Measurements from ENCODE around the gene PNMA8C.
"Not testable (repeated sequence)": the region's sequence is repeated elsewhere in the genome, so short reads cannot be mapped to it uniquely, and the experiment has no call there.

The PNMA8C gene

DNA sequence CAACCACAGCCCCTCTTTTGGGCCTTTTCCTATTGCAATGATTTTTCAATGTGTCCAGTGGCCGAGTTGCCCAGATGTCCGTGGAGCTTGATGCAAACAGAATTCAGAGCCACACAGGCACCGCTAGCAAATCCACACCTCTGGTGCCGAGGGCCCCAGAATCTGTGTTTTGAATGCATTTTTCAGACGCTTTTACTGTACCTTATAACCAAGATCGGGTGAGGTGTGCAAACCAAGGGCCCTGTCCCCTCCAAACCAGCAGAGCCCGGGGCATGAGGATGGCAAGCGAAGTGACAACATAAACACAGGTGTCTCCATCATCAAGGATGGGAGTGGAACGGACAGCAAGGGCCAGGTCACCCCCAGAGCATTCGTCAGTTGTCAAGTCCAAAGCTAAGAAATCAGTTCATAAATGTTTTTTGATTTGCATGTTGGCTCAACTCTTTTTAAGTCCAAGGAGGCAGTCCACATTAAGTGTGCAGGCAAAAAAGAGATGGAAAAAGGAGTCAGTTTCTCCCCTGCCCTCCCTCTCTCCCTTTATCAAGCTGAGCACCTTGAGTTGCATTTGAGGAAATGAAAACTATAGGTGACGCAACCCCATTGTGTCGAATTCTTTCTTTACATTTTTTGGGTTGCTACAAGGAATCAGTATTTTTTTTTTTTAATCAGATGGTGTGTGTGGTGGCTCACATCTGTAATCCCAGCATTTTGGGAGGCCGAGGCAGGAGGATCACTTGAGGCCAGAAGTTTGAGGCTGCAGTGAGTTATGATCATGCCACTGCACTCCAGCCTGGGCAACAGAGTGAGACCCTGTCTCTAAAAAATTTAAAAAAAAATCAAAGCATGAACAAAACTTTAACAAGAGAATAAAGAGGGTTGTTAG lies 18.3 kb downstream of the PNMA8C start:
- no peak for FAIRE-seq

DNA sequence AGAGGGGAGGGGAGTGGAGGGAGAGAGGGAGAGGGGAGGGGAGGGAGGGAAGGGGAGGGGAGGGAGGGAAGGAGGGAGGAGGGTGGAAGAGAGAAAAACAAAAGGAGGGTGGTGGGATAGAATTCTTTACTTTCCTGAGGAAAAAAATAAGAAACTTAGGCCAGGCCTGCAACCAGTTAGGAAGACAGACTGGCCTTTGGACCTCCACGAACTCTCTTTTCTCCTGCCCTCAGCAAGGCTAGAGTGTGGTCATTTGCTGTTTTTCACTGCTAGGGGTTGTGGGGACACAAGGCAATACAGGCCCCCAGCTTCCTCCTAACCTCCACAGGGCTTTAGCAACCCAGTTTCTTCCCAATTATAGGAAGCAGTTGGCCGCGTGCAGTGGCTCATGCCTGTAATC lies 19.5 kb downstream of the PNMA8C start:
- no peak for FAIRE-seq

DNA sequence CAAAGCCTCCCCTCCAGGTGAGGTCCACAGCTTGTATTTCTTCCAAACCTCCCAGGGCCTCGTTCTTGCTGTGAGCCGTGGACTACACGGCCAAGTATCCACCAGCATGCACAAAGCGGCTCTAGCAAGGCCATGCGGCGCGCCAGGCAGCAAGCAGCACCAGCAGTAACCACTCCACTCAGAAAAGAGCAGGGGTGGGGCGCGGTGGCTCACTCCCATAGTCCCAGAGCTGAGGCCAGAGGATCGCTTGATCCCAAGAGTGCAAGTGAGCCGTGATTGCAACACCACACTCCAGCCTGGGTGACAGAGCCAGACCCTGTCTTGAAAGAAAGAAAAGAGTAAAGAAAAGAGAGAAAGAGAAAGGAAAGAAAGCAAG lies 20.1 kb downstream of the PNMA8C start:
- FAIRE-seq, result no peak

DNA sequence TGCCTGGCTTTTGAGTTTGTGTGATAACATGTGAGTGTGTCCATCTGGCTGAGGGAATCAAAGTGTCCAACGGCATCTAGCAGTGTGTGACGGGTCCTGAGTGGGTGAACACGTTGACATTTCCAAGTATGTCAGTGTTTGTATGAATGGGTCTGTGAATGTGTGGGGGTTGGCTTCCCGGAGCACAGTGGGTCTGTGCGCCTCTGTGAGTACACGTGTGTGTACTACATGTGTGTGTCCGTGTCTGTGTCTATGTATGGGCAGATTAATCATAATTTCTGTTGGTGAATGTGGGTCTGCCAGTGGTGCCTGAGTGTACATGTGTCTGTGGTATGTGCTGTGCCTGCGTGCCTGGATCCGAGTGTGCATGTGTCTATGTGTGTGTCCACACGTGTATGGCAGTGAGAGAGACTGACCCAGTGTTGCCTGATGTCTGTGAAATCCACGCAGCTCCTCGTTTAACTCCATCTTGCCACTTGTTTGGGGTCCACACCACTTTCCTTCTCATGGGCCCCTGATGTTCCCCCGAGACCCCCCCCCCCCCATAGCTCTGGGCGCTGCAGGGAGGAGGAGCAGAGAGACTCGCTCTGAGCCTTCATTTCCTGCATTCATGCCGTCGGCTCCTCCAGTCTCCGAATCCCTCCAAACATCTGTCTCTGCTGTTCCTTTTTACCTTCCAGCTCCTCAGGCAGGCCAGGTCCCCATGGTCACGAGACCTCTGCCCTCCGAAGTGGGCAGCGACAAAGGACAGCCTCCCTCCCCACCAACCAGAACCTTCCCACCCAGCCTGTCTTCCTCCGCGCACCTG lies 20.7 kb downstream of the PNMA8C start:
- FAIRE-seq, result no peak

DNA sequence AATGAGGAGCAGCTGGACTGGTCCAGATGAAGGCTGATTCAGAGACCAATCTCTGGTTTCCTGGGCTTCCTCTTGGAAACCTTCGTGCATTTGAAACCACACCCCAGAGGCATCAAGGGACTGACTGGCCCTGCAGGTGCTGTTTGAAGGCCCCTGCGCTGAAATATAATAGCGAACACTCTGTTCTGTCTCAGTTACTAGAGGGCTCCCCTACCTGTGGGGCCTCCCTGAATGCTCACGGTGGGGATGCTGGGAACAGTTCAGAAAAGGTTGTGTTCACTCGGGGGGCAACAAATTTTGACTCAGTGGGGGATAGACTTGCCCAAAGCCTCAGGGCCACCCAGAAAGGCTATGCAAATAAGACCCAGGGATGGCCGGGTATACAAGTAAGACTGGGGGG lies 21.8 kb downstream of the PNMA8C start:
- no peak for FAIRE-seq

DNA sequence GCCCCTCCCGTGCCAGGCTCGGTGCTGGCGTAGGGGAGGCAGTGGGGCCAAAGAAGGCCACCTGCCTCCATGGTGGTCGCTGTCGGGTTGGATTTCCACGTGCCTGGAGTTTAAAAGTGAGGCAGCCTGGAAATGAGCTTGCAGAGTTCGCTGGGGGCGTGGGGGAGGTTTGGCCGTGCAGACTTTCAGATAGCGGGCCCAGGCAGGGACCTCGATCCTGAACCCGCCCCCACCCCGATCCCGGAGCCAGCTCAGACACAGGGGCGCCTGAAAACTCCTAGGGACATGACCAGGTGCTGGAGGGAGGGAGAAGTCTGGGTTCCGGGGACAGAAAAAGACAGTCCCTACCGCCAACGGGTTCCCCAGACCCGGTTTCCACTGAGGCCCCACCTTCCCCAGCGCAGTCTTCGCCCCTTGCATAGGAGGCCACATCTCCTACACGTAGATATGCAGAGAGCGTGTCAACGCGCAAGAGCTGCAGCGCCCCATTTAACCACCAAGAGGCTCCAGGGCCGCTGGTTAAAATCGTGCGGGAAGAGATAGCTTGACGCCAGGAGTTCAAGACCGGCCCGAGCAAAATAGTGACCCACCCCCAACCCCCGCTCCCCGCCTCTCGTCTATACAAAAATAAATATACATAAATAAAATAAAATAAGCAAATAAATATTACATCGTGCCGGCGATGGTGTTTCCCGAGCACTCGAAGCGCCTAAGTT lies 23.8 kb downstream of the PNMA8C start:
- FAIRE-seq, result no peak

DNA sequence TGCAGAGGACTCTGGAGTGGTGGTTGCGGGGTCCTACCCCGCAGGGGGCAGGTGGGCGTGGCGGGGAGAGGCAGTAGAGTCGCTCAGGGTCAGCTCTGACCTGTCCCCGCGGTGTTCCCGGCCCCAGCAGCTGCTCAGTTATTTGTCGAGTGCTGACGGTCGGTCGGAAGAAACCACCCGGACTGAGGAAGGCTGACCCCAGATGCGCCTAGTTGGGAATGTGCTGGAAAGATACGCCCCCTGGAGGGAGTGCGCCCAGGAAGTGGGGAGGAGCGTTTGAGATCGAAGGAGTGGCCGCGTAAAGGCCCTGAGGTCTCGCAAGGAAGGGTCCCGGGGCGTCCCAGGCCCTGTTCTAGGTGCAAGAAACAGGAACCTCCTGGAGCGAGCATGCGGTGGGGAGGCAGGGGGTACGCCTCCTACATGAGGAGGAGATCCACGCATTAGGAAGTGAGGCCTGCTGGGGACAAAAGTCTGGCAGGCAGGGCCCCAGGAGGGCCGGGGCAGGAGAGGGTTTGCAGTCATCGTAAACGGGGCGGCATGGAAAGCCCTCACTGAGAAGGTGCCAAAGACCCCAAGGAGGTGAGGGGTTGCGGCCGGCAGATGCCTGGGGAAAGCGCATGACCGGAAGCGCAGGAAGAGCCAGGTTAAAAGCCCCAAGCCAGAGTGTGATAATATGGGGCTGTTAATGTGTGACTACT lies 24.5 kb downstream of the PNMA8C start:
- FAIRE-seq, result no peak

DNA sequence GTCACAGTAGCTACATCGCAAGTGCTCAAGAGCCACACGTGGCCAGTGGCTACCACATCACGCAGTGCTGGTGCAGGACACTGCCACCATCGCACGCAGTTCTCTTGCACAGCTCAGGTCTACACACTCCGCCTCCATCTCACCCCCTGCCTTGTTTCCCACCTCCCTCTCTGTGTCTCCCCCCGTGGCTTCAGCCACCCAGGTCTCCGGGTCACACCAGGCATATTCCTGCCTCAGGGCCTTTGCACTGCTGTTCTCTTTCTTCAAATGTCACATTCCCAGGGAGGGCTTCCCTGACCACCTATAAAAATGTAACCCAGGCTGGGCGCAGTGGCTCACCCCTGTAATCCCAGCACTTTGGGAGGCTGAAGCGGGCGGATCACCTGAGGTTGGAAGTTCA lies 26.0 kb downstream of the PNMA8C start:
- no peak for FAIRE-seq

DNA sequence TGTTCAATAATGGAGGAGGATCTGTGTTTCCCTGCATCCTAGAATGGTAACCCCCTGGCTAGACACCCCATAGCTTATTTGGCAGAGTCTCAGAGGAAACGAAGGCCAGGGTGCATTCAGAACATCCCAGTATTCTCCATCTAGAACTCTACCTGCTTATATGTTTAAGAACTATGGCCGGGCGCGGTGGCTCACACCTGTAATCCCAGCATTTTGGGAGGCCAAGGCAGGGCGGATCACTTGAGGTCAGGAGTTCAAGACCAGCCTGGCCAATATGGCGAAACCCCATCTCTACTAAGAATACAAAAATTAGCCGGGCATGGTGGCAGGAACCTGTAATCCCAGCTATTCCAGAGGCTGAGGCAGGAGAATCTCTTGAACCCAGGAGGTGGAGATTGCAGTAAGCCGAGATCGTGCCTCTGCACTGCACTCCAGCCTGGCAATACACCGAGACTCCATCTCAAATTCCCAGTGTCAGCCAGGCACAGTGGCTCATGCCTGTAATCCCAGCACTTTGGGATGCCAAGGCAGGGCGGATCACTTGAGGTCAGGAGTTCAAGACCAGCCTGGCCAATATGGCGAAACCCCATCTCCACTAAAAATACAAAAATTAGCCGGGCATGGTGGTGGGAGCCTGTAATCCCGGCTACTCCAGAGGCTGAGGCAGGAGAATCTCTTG lies 30.8 kb downstream of the PNMA8C start:
- not testable (repeated sequence) for FAIRE-seq

DNA sequence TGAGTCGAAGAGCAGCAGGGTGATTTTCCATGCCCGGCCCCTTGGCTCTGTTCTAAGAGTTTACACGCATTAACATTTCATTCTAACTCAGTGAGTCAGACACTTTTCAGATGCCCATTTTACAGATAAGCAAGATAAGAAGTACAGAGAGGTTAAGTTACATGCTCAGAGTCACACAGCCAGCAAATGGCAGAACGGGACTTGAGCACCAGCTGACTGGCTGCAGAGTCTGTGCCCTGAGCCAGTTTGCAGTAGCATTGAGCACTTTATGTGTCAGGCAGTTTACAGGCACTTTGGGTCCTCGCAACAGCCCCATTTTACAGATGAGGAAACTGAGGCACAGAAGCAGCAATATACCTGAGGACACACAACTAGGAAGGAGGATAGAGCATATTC lies 34.3 kb downstream of the PNMA8C start:
- no peak for FAIRE-seq

DNA sequence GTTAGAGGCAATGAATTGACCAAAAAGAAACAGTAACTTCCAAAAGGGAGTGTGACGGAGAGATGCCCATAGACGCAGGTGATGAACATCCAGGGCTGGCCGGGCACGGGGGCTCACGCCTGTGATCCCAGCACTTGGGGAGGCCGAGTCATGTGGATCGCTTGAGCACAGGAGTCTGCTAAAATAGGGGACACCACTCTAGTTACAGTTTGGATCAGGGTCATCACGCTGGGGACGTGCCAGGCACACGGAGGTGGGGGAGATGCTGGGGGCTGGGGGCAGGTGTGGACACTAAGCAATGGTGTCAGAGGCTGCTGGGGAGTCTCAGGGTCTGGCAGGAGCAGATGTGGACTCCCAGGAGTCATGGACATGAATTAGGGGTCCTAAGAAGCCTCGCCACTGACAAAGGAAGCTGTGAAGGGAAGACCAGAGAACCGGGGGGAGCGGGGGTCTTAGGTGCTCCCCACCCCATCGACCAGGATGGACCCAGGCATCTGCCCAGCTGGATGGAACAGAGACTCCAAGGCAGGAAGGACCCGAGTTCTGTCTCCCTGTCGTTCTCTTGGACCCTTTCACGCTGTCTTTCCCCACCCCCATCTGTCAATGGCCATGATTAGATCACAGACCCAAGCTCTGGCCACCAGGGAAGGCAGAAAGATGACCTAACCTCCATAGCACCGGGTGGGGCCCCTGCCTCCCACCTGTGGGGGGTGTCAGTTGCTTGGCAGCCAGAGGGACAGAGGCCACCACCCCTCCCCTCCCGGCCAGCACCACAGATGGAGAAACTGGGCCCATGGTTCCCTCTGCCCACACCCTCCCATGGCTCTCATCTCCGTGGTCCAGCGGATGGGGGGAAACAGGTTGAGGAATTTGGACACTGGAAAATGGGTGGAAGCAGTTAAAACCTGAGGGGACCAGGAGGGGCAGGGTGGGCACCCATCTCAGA lies 35.0 kb downstream of the PNMA8C start:
- FAIRE-seq, result no peak

DNA sequence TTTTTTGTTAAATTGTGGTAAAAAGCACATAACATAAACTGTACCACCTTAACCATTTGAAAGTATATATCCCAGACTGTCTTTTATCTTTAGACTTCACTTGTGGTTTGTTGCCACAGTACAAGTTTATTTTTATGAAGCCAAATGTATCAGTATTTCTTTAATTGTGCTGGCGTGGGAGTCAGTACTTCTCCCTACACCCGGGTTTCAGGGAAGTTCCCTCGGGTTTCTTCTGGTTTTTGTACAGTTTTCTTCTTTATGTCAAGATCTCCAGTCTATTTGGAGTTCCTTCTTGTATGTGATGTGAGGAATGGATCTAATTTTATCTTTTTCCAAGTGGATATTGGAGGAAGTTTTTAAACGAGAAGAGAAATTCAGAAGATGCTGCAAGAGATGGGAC lies 35.9 kb downstream of the PNMA8C start:
- FAIRE-seq, result no peak

DNA sequence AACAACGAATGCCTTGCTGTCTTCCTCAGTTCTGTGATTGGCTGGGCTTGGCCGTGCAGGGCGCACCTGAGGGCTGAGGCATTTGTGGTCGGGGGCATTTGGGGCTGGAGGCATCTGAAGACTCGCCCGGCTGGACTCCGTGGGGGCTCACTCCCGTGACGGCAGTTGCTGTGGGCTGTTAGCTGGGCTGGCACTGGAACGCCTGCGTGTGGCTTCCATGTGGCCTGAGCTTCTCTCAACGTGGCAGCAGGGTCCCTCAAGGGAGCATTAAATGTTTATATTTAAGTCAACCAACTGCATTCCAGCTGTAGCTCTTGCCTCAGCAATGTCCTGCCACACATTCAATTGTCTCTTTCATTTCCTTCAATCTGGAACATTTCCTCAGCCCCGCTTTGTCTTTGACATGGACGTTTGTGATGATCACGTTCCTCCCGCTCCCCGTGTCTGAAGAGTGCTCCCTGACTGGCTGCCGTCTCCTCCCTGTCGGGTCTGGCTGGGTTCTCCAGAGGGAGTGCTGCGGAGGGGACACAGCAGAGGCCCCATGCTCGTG lies 36.4 kb downstream of the PNMA8C start:
- no peak for FAIRE-seq

DNA sequence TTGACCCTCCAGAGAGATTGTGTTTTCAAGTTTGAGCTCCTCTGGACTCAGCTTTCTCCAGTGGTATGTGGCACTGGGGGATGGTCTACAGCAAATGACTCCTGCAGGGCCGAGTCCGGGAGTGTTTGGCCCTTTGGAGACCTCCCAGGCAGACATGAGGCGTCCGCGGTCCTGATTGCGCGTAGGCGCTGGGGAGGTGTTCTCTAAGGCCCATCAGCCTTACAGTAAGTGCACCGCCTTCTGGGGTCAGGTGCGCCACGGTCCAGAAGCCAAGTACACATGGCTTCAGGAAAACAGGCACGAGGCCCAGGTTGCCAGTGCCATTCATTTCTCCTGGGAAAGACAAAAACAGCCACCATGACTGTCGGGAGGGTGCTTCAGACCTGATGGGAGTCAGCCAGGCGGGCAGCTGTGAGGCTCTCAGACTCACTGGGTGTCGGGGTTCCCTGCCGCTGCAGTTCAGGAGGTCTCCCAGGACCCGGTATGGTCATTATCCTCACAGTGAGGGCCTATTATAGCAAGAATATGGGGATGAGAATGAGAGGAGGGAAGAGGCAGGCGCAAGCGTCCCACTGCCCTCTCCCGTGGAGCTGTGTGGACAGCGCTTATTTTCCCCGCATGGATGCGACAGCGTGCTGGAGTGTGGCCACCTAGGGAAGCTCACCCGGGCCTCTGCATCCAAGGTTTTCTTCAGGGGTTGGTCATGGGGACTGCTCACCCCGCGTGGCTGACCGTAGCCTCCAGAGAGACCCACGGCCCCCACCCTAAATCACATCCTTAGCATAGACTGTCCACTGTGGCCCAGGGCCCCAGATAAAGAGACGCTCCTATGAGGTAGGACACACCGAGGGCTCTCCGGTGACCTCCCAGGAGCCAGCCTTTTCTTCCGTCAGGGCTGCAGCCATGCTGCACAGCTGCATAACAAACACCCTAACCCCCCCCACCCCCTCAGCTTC lies 37.2 kb downstream of the PNMA8C start:
- FAIRE-seq, result no peak

DNA sequence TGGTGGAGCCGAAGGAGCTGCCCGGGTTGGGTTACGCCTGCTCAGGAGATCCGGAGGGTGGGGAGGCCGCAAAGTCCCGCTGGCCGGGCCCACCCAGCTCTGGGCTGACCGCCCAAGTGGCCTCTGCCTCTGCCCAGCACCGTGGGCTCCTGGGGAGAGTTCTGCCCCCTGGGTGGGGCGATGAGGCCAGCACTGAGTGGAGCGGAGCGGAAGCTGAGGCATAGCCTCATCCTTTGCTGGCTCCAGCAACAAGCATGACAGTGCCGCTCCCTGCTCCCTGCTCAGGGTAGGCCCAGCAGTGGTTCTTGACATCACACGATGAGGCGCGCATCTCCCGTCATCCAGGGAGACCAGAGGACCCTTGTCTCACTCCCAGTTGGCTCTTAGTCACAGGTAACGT lies 37.9 kb downstream of the PNMA8C start:
- no peak for FAIRE-seq

DNA sequence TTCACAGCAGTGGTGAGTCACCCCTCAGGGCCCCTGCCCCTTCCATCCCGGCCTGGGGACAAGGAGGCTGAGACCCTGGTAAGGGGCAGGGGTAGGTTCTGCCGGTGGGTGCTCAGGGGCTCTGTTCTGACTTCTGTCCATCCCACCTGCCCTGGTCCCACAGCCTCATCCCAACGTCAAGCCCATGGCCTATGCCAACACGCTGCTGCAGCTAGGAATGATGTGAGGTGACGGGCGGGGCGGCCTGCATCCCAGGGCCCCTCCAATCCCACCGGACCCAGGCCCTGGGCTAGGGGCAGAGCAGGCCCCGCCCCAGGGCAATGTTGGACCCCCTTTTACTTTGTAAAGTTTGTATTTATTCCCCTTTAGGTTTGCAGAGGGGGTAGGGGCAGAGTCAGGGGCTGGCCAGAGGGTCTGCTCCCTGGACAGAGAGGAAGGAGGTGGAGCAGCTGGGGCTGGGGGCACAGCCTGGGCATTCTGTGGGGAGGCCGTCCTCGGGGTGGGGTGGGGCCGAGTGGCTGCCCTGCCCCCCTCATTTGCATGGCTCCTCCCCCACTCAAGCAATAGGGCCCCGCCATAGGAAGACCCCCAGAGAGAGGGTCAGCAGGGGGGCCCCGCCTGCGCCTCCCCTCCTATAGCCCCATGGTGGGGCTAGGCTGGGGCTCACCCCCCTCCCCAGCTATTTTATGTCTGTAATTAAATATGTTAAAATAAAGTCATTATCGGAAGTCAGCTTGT lies 38.4 kb downstream of the PNMA8C start:
- no peak for FAIRE-seq

DNA sequence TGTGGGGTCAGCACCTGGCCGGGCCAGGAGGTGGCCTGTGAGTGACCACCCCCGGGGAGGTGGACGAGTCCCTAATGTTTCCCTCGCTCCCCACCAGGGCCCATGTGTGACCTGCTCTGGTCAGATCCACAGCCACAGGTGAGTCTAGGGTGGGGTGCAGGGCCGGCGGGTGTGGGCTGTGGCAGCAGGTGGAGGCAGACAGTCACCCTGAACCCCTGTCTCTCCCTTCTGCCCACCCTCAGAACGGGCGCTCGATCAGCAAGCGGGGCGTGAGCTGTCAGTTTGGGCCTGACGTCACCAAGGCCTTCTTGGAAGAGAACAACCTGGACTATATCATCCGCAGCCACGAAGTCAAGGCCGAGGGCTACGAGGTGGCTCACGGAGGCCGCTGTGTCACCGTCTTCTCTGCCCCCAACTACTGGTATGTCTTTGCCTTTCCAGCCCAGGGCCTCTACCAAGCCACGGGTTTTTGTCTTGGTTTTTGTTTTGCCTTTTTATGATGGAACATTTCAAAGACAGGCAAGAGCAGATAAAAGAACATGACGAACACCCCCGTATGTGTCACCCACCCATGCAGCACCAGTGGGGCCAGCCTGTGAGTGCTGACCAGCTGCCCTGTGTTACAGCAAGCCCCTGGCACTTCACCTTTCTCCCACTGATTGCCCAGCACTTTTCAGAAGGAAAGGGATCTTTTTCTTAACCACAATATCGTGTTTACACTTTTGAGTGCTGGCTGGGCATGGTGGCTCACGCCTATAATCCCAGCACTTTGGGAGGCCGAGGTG lies 40.2 kb downstream of the PNMA8C start:
- FAIRE-seq, result no peak

DNA sequence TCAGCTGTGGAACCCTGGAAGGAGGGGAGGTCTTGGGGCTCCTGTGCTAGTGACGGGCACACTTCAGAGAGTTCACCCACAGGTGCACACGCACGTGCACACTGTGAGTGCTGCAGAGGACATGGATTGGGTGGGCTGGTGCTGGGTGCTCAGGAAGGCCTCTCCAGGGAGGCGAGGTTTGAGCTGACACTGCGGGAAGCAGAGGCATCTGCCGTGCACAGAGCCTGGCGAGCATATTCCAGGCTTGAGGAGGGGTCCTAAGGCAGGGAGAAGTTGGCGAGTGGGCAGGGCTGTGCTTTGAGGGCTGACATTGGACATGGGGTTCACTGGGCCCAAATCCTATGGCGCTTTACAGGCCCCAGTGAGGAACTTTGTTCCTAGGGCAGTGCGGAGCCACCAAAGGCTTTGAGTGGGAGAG lies 41.0 kb downstream of the PNMA8C start:
- no peak for FAIRE-seq
